Right atrium auricular region (tissue), 2 donors: ENCODE measurements around the gene TANGO2. TPM values are rescaled to one million over a fixed set of nuclear protein-coding genes. Genes with fewer than 3 reads are reported as not detected.

Experiments
- DNase-seq: peaks from one replicate; pipeline ENCODE4 v3.0.0-alpha.2; 2019; ENCODE audit warnings: low spot score
- H3K27ac ChIP-seq, 2 donors: fragments of 200-600 bp; sonication (generic); 1 replicate in 1 of 2; 2 replicates in 1 of 2; pipeline ENCODE4 v1.5.1; 2016 to 2019
- H3K27me3 ChIP-seq, 2 donors: fragments of 200-600 bp; sonication (generic); one replicate each; pipeline versions ENCODE4 v1.5.1 to v1.6.0; 2017 to 2019
- H3K36me3 ChIP-seq: fragments of 200-600 bp; sonication (generic); one replicate; pipeline ENCODE4 v1.5.1; 2016
- H3K4me1 ChIP-seq, 2 donors: fragments of 200-600 bp; sonication (generic); one replicate each; pipeline versions ENCODE4 v1.5.1 to v1.6.0; 2017 to 2019
- H3K4me3 ChIP-seq, 2 donors: fragments of 200-600 bp; sonication (generic); 1 replicate in 1 of 2; 2 replicates in 1 of 2; pipeline ENCODE4 v1.5.1; 2017 to 2019; ENCODE audit warnings: mild to moderate bottlenecking in 1 of 2, moderate library complexity in 1 of 2
- H3K9me3 ChIP-seq, 2 donors: fragments of 200-600 bp; sonication (generic); one replicate each; pipeline ENCODE4 v1.5.1; 2019
- total RNA-seq, 2 donors: library from RNA; depleted of rRNA; stranded (reverse); fragments of >200 nt; gene quantifications; one replicate each; pipeline ENCODE4 v1.1.0, GENCODE V29; 2016
- TF ChIP-seq, protein P1 (sequence below), 2 donors: fragments of 200-600 bp; sonication (generic); IDR thresholded peaks; one replicate each; pipeline ENCODE4 v1.5.1; 2019; ENCODE audit warnings: antibody characterized with exemption in 2 of 2

TANGO2 gene
- total RNA-seq, 2 donors from 2014 or later: 95.2 to 101 TPM

DNA sequence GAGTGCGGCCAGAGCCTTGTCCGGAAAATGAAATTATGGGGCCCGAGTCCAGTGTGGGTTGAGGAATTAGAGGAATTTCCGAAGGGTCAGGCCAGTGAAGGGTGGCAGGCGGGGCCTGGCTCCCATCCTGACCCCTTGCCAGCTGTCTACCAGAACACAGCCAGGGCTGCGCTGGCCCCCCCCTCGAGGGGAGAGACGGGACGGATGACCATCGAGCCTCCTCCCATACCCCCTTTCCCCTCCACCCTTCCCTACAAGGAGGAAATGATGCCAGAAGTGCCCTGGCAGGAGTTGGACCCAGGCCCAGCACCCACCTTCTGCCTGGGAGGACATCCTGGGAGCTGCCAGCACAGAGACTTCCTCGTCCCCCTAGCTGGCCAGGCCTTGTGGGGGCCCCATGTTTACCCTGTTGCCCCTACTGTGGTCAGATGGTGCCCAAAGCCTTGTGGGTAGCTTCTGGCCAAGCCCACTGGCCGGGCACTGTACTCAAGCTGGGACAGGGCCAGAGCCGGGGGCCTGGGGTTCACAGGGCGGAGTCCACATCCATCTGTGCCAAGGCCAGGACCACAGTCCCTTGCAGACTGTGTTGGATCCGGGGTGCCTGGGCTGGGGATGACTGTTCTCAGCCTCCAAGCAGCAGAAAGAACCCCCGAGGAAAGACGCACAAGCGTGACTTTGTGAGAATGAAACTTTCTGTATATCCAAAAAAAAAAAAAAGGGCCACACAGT lies 25.1 kb upstream of the TANGO2 start:
- Histone ChIP-seq H3K36me3 (no peaks in the 10 kb centered on the region), H3K4me3 (no peak overlapping the region), H3K9me3 (no peaks in the 10 kb centered on the region), H3K4me1 (peaks cover 0 to 78% of the 10 kb centered on the region in 2 donors), H3K27me3 (no peaks in the 10 kb centered on the region), H3K27ac (peak overlapping the region; percentile 7 to 31)
- TF ChIP-seq, protein P1, sequence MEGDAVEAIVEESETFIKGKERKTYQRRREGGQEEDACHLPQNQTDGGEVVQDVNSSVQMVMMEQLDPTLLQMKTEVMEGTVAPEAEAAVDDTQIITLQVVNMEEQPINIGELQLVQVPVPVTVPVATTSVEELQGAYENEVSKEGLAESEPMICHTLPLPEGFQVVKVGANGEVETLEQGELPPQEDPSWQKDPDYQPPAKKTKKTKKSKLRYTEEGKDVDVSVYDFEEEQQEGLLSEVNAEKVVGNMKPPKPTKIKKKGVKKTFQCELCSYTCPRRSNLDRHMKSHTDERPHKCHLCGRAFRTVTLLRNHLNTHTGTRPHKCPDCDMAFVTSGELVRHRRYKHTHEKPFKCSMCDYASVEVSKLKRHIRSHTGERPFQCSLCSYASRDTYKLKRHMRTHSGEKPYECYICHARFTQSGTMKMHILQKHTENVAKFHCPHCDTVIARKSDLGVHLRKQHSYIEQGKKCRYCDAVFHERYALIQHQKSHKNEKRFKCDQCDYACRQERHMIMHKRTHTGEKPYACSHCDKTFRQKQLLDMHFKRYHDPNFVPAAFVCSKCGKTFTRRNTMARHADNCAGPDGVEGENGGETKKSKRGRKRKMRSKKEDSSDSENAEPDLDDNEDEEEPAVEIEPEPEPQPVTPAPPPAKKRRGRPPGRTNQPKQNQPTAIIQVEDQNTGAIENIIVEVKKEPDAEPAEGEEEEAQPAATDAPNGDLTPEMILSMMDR (IDR thresholded peaks at IDR 0.05): no peak
- no peak for DNase-seq

DNA sequence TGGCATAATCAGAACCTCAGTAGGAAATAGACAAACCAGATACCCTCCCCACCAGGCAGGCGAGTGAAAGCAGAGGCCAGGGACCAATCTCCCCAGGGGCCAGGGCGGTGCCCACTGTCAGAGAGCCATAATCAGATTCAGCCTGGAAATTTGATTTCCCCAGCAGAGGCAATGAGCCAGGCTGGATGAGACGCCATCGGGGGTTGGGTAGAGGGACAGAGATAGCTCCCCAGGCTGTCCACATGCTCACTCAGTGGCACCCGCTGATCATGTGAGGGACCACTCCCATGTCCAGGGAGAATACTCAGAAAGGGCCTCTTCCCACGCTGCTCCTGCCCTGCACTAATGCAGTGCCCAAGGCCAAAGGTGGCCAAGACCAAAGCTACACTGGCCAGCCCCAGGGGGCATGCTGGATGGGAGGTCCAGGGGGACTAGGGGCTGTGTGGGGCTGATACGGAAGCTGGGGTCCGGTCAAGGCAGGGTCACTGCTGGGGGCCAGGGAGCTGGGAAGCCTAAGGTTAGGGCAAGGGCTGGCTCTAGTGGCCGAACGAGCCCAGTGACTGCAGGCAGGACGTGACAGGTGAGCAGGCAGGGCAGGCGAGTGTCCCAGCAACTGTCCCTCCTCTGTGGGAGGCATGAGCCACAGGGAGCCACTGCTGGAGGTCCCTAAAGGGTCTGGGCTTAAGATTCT lies 24.1 kb upstream of the TANGO2 start:
- TF ChIP-seq, protein P1 (IDR thresholded peaks at IDR 0.05): no peak
- no peaks in the 10 kb centered on the region for H3K9me3 ChIP-seq
- H3K36me3 ChIP-seq: no peaks in the 10 kb centered on the region
- H3K4me3 ChIP-seq: no peak overlapping the region
- H3K27ac ChIP-seq: no peak overlapping the region
- H3K4me1 ChIP-seq: peaks cover 0 to 74% of the 10 kb centered on the region in 2 donors
- no peaks in the 10 kb centered on the region for H3K27me3 ChIP-seq
- DNase-seq: no peak

DNA sequence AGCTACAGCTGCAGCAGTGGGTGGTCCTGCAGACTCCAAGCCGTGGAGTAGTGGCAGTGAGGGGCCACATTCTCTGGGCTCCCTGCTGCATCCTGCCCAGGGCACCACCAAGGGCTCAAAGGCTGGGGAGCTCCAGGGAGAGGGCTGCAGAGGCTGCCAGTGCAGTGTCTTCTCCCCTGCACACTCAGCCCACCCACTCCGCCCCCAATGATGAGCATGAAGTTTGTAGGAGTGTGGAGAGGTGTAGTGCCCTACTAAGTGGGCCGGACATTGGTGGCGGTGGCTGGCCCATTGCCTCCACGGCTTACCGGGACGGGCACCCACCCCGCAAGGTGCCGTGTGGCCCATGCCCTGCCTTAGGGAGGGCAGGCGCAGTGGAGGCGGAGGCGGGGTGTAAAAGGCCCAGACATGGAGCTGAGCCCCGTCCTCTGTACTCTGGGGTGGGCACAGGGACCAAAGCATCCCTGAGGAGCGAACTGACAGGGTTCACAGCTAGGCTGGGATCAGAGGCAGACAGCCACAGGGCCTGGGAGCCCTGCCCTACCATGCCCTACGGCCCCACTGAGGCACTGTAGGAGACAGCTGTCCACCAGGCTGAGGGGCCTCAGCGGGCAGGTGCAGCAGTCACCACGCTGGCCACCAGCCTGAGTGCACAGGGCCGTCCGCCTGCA lies 23.2 kb upstream of the TANGO2 start:
- TF ChIP-seq, protein P1 (IDR thresholded peaks at IDR 0.05): no peak
- no peaks in the 10 kb centered on the region for H3K9me3 ChIP-seq
- DNase-seq: no peak
- peaks cover 0 to 65% of the 10 kb centered on the region in 2 donors for H3K4me1 ChIP-seq
- H3K27me3 ChIP-seq: no peaks in the 10 kb centered on the region
- no peak overlapping the region for H3K4me3 ChIP-seq
- no peak overlapping the region for H3K27ac ChIP-seq
- H3K36me3 ChIP-seq: no peaks in the 10 kb centered on the region

DNA sequence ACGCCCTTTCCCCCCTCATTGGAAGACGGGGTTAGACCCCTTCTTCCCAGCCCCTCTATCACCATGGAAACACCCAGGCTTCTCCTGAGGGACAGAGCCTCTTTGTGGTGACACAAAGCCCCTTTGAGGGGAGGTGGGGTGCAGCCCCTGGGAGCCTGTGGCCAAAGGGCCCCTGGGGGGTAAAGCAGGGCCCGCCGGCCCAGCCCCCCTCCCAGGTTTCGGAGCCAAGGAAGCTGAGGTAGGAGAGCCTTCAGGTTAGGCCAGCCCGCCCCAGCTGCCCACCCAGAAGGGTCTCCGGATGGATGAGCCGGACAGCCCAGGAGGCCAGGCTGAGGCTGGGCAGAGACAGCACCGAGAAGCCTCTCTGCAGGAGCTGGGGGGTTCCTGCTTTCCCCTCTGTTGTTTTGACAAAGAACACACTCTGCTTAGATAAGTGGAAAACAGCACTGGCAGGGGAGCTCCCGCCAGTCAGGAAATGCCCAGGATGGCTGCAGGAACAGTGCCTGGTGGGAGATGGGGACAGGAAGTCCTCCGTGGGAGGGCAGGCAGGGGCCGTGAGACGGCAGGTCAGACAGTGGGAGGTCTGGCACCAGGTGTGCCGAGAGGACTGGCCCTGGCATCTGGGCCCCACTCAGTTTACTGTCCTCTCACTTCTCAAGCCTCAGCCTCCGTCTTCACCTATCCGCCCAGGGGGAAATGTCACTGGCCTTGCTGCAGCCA lies 22.5 kb upstream of the TANGO2 start:
- Histone ChIP-seq H3K27me3 (no peaks in the 10 kb centered on the region), H3K4me1 (peaks cover 0 to 58% of the 10 kb centered on the region in 2 donors), H3K9me3 (peaks cover 0 to 5% of the 10 kb centered on the region in 2 donors), H3K36me3 (no peaks in the 10 kb centered on the region), H3K27ac (peak overlapping the region in 1 of 2 donors; percentile 48), H3K4me3 (no peak overlapping the region)
- TF ChIP-seq, protein P1 (IDR thresholded peaks at IDR 0.05): no peak
- no peak for DNase-seq

DNA sequence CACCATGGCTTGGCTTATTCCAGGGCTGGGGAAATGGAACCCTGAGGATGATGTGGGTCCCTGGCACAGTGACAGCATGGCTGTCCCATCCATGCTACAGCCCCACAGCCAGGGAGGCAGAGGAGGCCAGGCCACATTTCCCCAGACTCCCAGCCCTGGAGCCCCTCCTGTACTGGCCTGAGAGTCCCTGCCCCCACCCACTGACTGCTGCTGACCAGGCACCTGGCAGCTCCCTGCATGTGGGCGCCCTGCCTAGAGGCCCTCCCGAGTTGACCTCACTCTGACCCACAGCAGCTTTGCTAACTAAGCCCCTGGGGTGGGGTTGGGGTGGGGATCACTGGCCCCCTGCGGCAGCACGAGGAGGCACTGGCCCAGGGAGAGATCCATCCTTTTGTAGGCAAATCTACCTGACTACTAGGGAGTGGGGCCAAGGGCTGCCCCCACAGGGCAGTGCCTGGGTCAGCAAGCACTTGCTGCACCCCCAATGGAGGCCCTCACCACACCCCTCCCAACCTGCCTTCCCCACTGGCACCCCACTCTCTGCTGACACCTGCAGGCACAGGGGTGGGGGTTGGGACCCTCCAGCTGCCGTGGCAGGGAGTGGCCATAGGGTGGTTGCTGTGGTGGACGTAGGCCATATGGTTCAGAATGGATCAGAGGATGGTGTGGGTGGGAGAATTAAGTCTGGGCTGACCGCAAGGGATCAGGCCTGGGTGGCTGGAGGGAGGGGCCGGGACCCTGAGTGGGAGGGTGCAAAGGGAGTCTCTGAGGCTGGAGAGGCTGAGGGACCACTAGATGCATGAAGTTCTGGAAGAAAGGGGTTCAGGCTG lies 21.7 kb upstream of the TANGO2 start:
- no peak overlapping the region for H3K4me3 ChIP-seq
- peaks cover 0 to 56% of the 10 kb centered on the region in 2 donors for H3K4me1 ChIP-seq
- H3K36me3 ChIP-seq: no peaks in the 10 kb centered on the region
- H3K9me3 ChIP-seq: peaks cover 0 to 13% of the 10 kb centered on the region in 2 donors
- TF ChIP-seq, protein P1 (IDR thresholded peaks at IDR 0.05): no peak
- H3K27me3 ChIP-seq: no peaks in the 10 kb centered on the region
- peak overlapping the region in 1 of 2 donors; percentile 49 for H3K27ac ChIP-seq
- DNase-seq: no peak
